Bone marrow (tissue), 2 donors: Measurements from ENCODE around the gene TUBGCP3.
"Not testable (repeated sequence)": the region's sequence is repeated elsewhere in the genome, so short reads cannot be mapped to it uniquely, and the experiment has no call there.

Experiments used
- DNase-seq, 2 donors: peaks; one replicate each; lab custom pipeline; 2025; lab: John Stamatoyannopoulos, UW

Gene TUBGCP3

GRCh38 chr13:112579310-112579843, 8.6 kb downstream of the TUBGCP3 start:
- no peak for DNase-seq

- DNase-seq: no peak
Observed at GRCh38 chr13:112576768-112577167, 11.2 kb downstream of the TUBGCP3 start.

- no peak for DNase-seq
Observed at GRCh38 chr13:112576191-112576590, 11.8 kb downstream of the TUBGCP3 start.

GRCh38 chr13:112575675-112576074, 12.3 kb downstream of the TUBGCP3 start:
- DNase-seq: no peak

- peak in 1 of 2 donors; percentile 25 for DNase-seq
Observed at GRCh38 chr13:112574834-112575613, 12.9 kb downstream of the TUBGCP3 start.

GRCh38 chr13:112574416-112574815, 13.5 kb downstream of the TUBGCP3 start:
- DNase-seq: no peak

- no peak for DNase-seq
Observed at GRCh38 chr13:112573710-112574109, 14.2 kb downstream of the TUBGCP3 start.

GRCh38 chr13:112572366-112572765, 15.6 kb downstream of the TUBGCP3 start:
- DNase-seq: no peak

- no peak for DNase-seq
Observed at GRCh38 chr13:112569821-112570220, 18.1 kb downstream of the TUBGCP3 start.

- DNase-seq: no peak
Observed at GRCh38 chr13:112567161-112567862, 20.6 kb downstream of the TUBGCP3 start.

- no peak for DNase-seq
Observed at GRCh38 chr13:112562786-112563383, 25.1 kb downstream of the TUBGCP3 start.

GRCh38 chr13:112562254-112562653, 25.7 kb downstream of the TUBGCP3 start:
- no peak for DNase-seq

GRCh38 chr13:112561478-112561877, 26.5 kb downstream of the TUBGCP3 start:
- DNase-seq: no peak

GRCh38 chr13:112558696-112559418, 29.1 kb downstream of the TUBGCP3 start:
- no peak for DNase-seq

GRCh38 chr13:112556600-112556999, 31.4 kb downstream of the TUBGCP3 start:
- no peak for DNase-seq

GRCh38 chr13:112554214-112554850, 33.6 kb downstream of the TUBGCP3 start:
- no peak for DNase-seq

GRCh38 chr13:112548975-112549374, 39.0 kb downstream of the TUBGCP3 start:
- not testable (repeated sequence) for DNase-seq

- DNase-seq: no peak
Observed at GRCh38 chr13:112545856-112546255, 42.1 kb downstream of the TUBGCP3 start.

- DNase-seq: peak in 1 of 2 donors; percentile 5
Observed at GRCh38 chr13:112532837-112533745, 54.9 kb downstream of the TUBGCP3 start.

- DNase-seq: no peak
Observed at GRCh38 chr13:112531263-112531794, 56.6 kb downstream of the TUBGCP3 start.
